Glutamatergic neuron (in vitro differentiated cells): ENCODE results near the gene TAS2R20. TPM values are rescaled to one million over a fixed set of nuclear protein-coding genes. Genes with fewer than 3 reads are reported as not detected.
"Not testable (repeated sequence)": the region's sequence is repeated elsewhere in the genome, so short reads cannot be mapped to it uniquely, and the experiment has no call there.

Experiments
- DNase-seq: peaks from one replicate; pipeline ENCODE4 v3.0.0; 2022
- H3K27ac Mint-ChIP-seq: one replicate; pipeline ENCODE4 v1.8.0; 2020; ENCODE audit warnings: mild to moderate bottlenecking, mixed read lengths, inconsistent platforms; ENCODE audit not compliant: unreplicated experiment
- H3K27me3 Mint-ChIP-seq: one replicate; pipeline ENCODE4 v1.8.0; 2020; ENCODE audit warnings: mild to moderate bottlenecking, moderate library complexity, mixed read lengths, inconsistent platforms; ENCODE audit not compliant: unreplicated experiment
- H3K36me3 Mint-ChIP-seq: one replicate; pipeline ENCODE4 v1.8.0; 2020; ENCODE audit warnings: mild to moderate bottlenecking, mixed read lengths, inconsistent platforms; ENCODE audit not compliant: unreplicated experiment
- H3K4me1 Mint-ChIP-seq: one replicate; pipeline ENCODE4 v1.8.0; 2020; ENCODE audit warnings: mild to moderate bottlenecking, low read depth, mixed read lengths, inconsistent platforms; ENCODE audit not compliant: unreplicated experiment
- H3K4me3 Mint-ChIP-seq: one replicate; pipeline ENCODE4 v1.8.0; 2020; ENCODE audit warnings: mild to moderate bottlenecking, mixed read lengths, inconsistent platforms; ENCODE audit not compliant: unreplicated experiment
- H3K9me3 Mint-ChIP-seq: one replicate; pipeline ENCODE4 v1.8.0; 2020; ENCODE audit warnings: mild to moderate bottlenecking, moderate library complexity, mixed read lengths, inconsistent platforms; ENCODE audit not compliant: unreplicated experiment
- CTCF ChIP-seq: fragments of 200-600 bp; sonication (generic); IDR thresholded peaks from one replicate; pipeline ENCODE4 v1.5.0; 2021; ENCODE audit not compliant: partially characterized antibody, unreplicated experiment
- long read RNA-seq: library from polyadenylated mRNA; unstranded; transcript quantifications from one replicate; pipeline ENCODE4 v2.0.0, GENCODE V29; 2020; ENCODE audit not compliant: unreplicated experiment
- total RNA-seq: library from RNA; stranded (reverse); fragmentation: NEBNext Ultra II Directional; extraction: Animal tissue kit (Norgen Biotek cat#: 25700); gene quantifications from one replicate; pipeline ENCODE4 v1.2.1, GENCODE V29; 2021; ENCODE audit not compliant: unreplicated experiment

The TAS2R20 gene
- total RNA-seq = 3.4 TPM
- long read RNA-seq = 0 reads

- H3K9me3 Mint-ChIP-seq = no peaks in the 10 kb centered on the region
- DNase-seq = no peak
- H3K27me3 Mint-ChIP-seq = no peaks in the 10 kb centered on the region
- no peak within 1 kb of the TSS for H3K27ac Mint-ChIP-seq
- no peak for TF ChIP-seq CTCF
- H3K4me3 Mint-ChIP-seq = no peak within 1 kb of the TSS
- peaks cover 6% of the 10 kb centered on the region for H3K36me3 Mint-ChIP-seq
- H3K4me1 Mint-ChIP-seq = no peaks in the 10 kb centered on the region
These were observed at the start of gene TAS2R20 for GRCh38 chr12:10998204-10998603. TSS of gene TAS2R20 (minus strand) at chr12:10998304. CDS start at chr12:10997875, 429 bp downstream.

- not testable (repeated sequence) for H3K27me3 Mint-ChIP-seq, H3K36me3 Mint-ChIP-seq, H3K4me3 Mint-ChIP-seq, H3K27ac Mint-ChIP-seq, H3K4me1 Mint-ChIP-seq, H3K9me3 Mint-ChIP-seq, DNase-seq
These were observed 43.3 kb upstream of the TAS2R20 start for GRCh38 chr12:11041366-11041765.

- no peak overlapping the region for H3K27ac Mint-ChIP-seq
- H3K27me3 Mint-ChIP-seq = no peaks in the 10 kb centered on the region
- DNase-seq = no peak
- H3K9me3 Mint-ChIP-seq = no peaks in the 10 kb centered on the region
- no peaks in the 10 kb centered on the region for H3K4me1 Mint-ChIP-seq
- no peak for TF ChIP-seq CTCF
- H3K4me3 Mint-ChIP-seq = no peak overlapping the region
- no peaks in the 10 kb centered on the region for H3K36me3 Mint-ChIP-seq
These were observed 42.1 kb upstream of the TAS2R20 start for GRCh38 chr12:11040162-11040561.

- no peaks in the 10 kb centered on the region for H3K36me3 Mint-ChIP-seq
- no peaks in the 10 kb centered on the region for H3K9me3 Mint-ChIP-seq
- H3K4me3 Mint-ChIP-seq = no peak overlapping the region
These were observed 41.1 kb upstream of the TAS2R20 start for GRCh38 chr12:11039171-11039570.

GRCh38 chr12:11033959-11034358 is 35.9 kb upstream of the TAS2R20 start:
- H3K36me3 Mint-ChIP-seq = not testable (repeated sequence)

More at GRCh38 chr12:11039171-11039570, 41.1 kb upstream of the TAS2R20 start:
- DNase-seq = no peak
- TF ChIP-seq CTCF = no peak
- no peaks in the 10 kb centered on the region for H3K27me3 Mint-ChIP-seq
- no peak overlapping the region for H3K27ac Mint-ChIP-seq
- H3K4me1 Mint-ChIP-seq = no peaks in the 10 kb centered on the region

GRCh38 chr12:11031307-11031706 is 33.2 kb upstream of the TAS2R20 start, which contains the start of gene TAS2R31:
TSS of gene TAS2R31 (minus strand) at chr12:11031407. CDS start at chr12:11031335, 72 bp downstream.
- DNase-seq = no peak
- no peak for TF ChIP-seq CTCF
- Mint-ChIP-seq H3K36me3 (no peaks in the 10 kb centered on the region), H3K4me3 (no peak within 1 kb of the TSS), H3K9me3 (no peaks in the 10 kb centered on the region), H3K27ac (no peak within 1 kb of the TSS), H3K4me1 (no peaks in the 10 kb centered on the region), H3K27me3 (no peaks in the 10 kb centered on the region)

More at GRCh38 chr12:11033959-11034358, 35.9 kb upstream of the TAS2R20 start:
- H3K27me3 Mint-ChIP-seq, DNase-seq, H3K4me3 Mint-ChIP-seq, H3K27ac Mint-ChIP-seq, H3K9me3 Mint-ChIP-seq, H3K4me1 Mint-ChIP-seq: not testable (repeated sequence)
